Fibroblast of lung (primary cell): ENCODE results near the gene MIER2. TPM values are rescaled to one million over a fixed set of nuclear protein-coding genes. Genes with fewer than 3 reads are reported as not detected.

ENCODE experiments used
- DNase-seq, 2 donors: peaks; one replicate each; pipeline versions ENCODE4 v3.0.0 to v3.0.0-alpha.2; 2010; ENCODE audit warnings: low read depth in 2 of 2
- H2AFZ ChIP-seq: 2 replicates; pipeline ENCODE4 v1.5.1; 2012; ENCODE audit warnings: low read length, control low read depth, inconsistent platforms
- H3K27ac ChIP-seq: 2 replicates; pipeline ENCODE4 v1.5.1; 2011; ENCODE audit warnings: low read length, control low read depth; ENCODE audit not compliant: insufficient read depth
- H3K27me3 ChIP-seq: 2 replicates; pipeline ENCODE4 v1.5.1; 2011; ENCODE audit warnings: mild to moderate bottlenecking, low read length; ENCODE audit not compliant: control insufficient read depth, insufficient read depth
- H3K36me3 ChIP-seq: 2 replicates; pipeline ENCODE4 v1.5.1; 2011; ENCODE audit warnings: low read length; ENCODE audit not compliant: control insufficient read depth, insufficient read depth
- H3K4me1 ChIP-seq: 2 replicates; pipeline ENCODE4 v1.5.1; 2011; ENCODE audit warnings: low read length; ENCODE audit not compliant: control insufficient read depth, insufficient read depth; ENCODE audit errors: extremely low read depth
- H3K4me2 ChIP-seq: 2 replicates; pipeline ENCODE4 v1.5.1; 2011; ENCODE audit warnings: low read length, control low read depth; ENCODE audit not compliant: insufficient read depth; ENCODE audit errors: extremely low read depth
- H3K4me3 ChIP-seq, 4 experiments: fragments of 200-600 bp in 1 of 4; sonication (generic) in 1 of 4; replicated peaks in 1 of 4; 2 replicates each; pipeline ENCODE4 v1.5.1; 2011 to 2016; ENCODE audit warnings: low read length in 4 of 4, low read depth in 3 of 4, mild to moderate bottlenecking in 3 of 4, control low read depth in 2 of 4, inconsistent platforms in 1 of 4, mixed read lengths in 1 of 4; ENCODE audit not compliant: insufficient read depth in 1 of 4; ENCODE audit errors: control extremely low read depth in 1 of 4
- H3K79me2 ChIP-seq: 2 replicates; pipeline ENCODE4 v1.5.1; 2012; ENCODE audit warnings: mild to moderate bottlenecking, low read length, inconsistent platforms; ENCODE audit not compliant: control insufficient read depth, insufficient read depth
- H3K9ac ChIP-seq: 2 replicates; pipeline ENCODE4 v1.5.1; 2011; ENCODE audit warnings: mild to moderate bottlenecking, low read length, control low read depth; ENCODE audit not compliant: insufficient read depth
- H3K9me3 ChIP-seq: 2 replicates; pipeline ENCODE4 v1.5.1; 2012; ENCODE audit warnings: low read depth, low read length; ENCODE audit not compliant: control insufficient read depth, insufficient read depth
- H4K20me1 ChIP-seq: 2 replicates; pipeline ENCODE4 v1.5.1; 2011; ENCODE audit warnings: low read length; ENCODE audit not compliant: control insufficient read depth, insufficient read depth; ENCODE audit errors: extremely low read depth
- CTCF ChIP-seq, 2 donors: IDR thresholded peaks in 1 of 2; conservative IDR thresholded peaks in 1 of 2; 1 replicate in 1 of 2; 2 replicates in 1 of 2; pipeline ENCODE4 v1.5.1; 2011 to 2012; ENCODE audit warnings: low read length in 2 of 2, control low read depth in 1 of 2, inconsistent platforms in 1 of 2, low read depth in 1 of 2, mild to moderate bottlenecking in 1 of 2
- EZH2 ChIP-seq: IDR thresholded peaks from 2 replicates; pipeline ENCODE4 v1.5.1; 2012; ENCODE audit warnings: low read length, control low read depth, mild to moderate bottlenecking; ENCODE audit errors: missing control alignments
- polyA plus RNA-seq, 2 donors: library from polyadenylated mRNA; depleted of rRNA in 1 of 2; stranded (reverse) in 1 of 2; unstranded in 1 of 2; fragments of >200 nt; gene quantifications; 2 replicates each; pipeline ENCODE4 v1.2.1, GENCODE V29; 2011 to 2012; ENCODE audit warnings: missing spikeins in 1 of 2
- total RNA-seq: library from RNA; depleted of rRNA; stranded (reverse); fragments of >200 nt; gene quantifications from 2 replicates; pipeline ENCODE4 v1.2.1, GENCODE V29; 2014

The MIER2 gene
- total and polyA plus RNA-seq, 2 donors (not counting 1 experiment from before 2014, with no cell fraction given): 13.7 to 20.6 TPM

DNA sequence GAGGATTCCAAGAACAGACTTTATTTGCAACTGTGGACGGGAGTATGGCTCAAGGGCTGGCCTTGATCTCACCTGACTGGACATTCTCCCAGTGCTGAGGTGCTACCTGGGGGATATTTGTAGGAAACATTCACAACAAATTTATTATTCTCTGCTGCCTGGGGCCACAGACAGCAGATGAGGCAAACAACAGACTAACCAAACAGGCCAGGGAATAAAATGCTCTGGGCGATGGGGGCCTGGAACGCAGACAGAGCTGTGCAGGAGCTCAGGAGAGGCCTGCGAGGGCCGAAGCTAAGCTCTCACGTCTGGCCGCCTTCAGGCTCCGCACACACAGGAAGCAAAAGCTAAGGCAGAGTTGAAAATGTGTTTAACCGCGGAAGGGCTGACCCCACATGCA, 61.2 kb downstream of the MIER2 start:
- DNase-seq: no peak
- Histone ChIP-seq H3K27me3 (no peaks in the 10 kb centered on the region), H2AFZ (no peak overlapping the region)

DNA sequence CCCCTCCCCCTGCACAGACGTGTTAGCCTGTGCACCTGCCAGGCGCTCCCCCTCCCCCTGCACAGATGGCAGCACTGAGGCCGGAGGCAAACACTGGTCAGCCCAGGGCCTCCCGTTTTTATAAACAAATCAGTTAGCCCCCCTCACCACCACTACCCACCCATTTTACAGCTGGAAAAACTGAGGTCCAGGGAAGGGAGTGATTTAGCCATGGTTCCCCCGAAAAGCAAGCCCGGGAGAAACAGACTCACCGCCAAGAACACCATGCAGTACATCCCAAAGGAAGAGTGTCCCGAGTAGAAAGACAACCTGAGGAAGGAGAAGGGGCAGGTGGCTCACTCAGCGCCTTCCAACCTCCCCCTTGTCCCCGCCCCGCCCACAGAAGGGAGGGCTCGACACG, 62.1 kb downstream of the MIER2 start:
- no peaks in the 10 kb centered on the region for H3K9me3 ChIP-seq
- H3K27ac ChIP-seq: no peak overlapping the region
- H3K36me3 ChIP-seq: no peaks in the 10 kb centered on the region
- no peaks in the 10 kb centered on the region for H4K20me1 ChIP-seq
- DNase-seq: no peak
- H3K4me2 ChIP-seq: no peak overlapping the region
- no peak overlapping the region for H2AFZ ChIP-seq
- no peaks in the 10 kb centered on the region for H3K79me2 ChIP-seq
- no peaks in the 10 kb centered on the region for H3K4me1 ChIP-seq
- TF ChIP-seq EZH2 (no peak), CTCF (conservative IDR thresholded peaks at IDR 0.05 in 1 of 2, IDR thresholded peaks at IDR 0.05 in 1 of 2; ENCODE audit: low read depth in 1 of 2, low read length in 2 of 2) (no peak)
- no peak overlapping the region for H3K9ac ChIP-seq
- no peak overlapping the region for H3K4me3 ChIP-seq
- no peaks in the 10 kb centered on the region for H3K27me3 ChIP-seq

More for the DNA sequence above, 61.2 kb downstream of the MIER2 start:
- Histone ChIP-seq H3K9ac (no peak overlapping the region), H3K4me1 (no peaks in the 10 kb centered on the region), H3K4me2 (no peak overlapping the region), H4K20me1 (no peaks in the 10 kb centered on the region), H3K9me3 (no peaks in the 10 kb centered on the region), H3K4me3 (no peak overlapping the region), H3K79me2 (no peaks in the 10 kb centered on the region), H3K27ac (no peak overlapping the region), H3K36me3 (no peaks in the 10 kb centered on the region)
- no peak for TF ChIP-seq CTCF (conservative IDR thresholded peaks at IDR 0.05 in 1 of 2, IDR thresholded peaks at IDR 0.05 in 1 of 2; ENCODE audit: low read depth in 1 of 2, low read length in 2 of 2)
- no peak for TF ChIP-seq EZH2

GRCh38 chr19:281992-282391, 62.6 kb downstream of the MIER2 start:
- no peak for DNase-seq
- TF ChIP-seq EZH2 (no peak), CTCF (conservative IDR thresholded peaks at IDR 0.05 in 1 of 2, IDR thresholded peaks at IDR 0.05 in 1 of 2; ENCODE audit: low read depth in 1 of 2, low read length in 2 of 2) (no peak)
- no peak overlapping the region for H3K4me2 ChIP-seq

More at GRCh38 chr19:281992-282391, 62.6 kb downstream of the MIER2 start:
- H3K27ac ChIP-seq: no peak overlapping the region
- H3K9ac ChIP-seq: no peak overlapping the region
- no peaks in the 10 kb centered on the region for H3K4me1 ChIP-seq
- no peaks in the 10 kb centered on the region for H3K79me2 ChIP-seq
- no peaks in the 10 kb centered on the region for H3K9me3 ChIP-seq
- H3K27me3 ChIP-seq: no peaks in the 10 kb centered on the region
- H4K20me1 ChIP-seq: no peaks in the 10 kb centered on the region
- no peaks in the 10 kb centered on the region for H3K36me3 ChIP-seq
- H3K4me3 ChIP-seq: no peak overlapping the region
- H2AFZ ChIP-seq: no peak overlapping the region
